Hepatocyte (in vitro differentiated cells): ENCODE measurements around the gene ISCU. TPM values are rescaled to one million over a fixed set of nuclear protein-coding genes. Genes with fewer than 3 reads are reported as not detected.

Experiments used
- DNase-seq: peaks from one replicate; pipeline ENCODE4 v3.0.0-alpha.2; 2016; ENCODE audit warnings: low spot score
- H2AFZ ChIP-seq: fragments of 200-600 bp; sonication (generic); 2 replicates; pipeline ENCODE4 v1.6.0; 2016; ENCODE audit warnings: antibody characterized with exemption, mild to moderate bottlenecking
- H3K27ac ChIP-seq: fragments of 200-600 bp; sonication (generic); 2 replicates; pipeline ENCODE4 v1.5.1; 2016; ENCODE audit warnings: mild to moderate bottlenecking
- H3K27me3 ChIP-seq: fragments of 200-600 bp; sonication (generic); 2 replicates; pipeline ENCODE4 v1.6.1; 2016
- H3K36me3 ChIP-seq: fragments of 200-600 bp; sonication (generic); replicated peaks from 2 replicates; pipeline ENCODE4 v1.5.1; 2016; ENCODE audit warnings: low read depth; ENCODE audit not compliant: insufficient read depth
- H3K4me1 ChIP-seq: fragments of 200-600 bp; sonication (generic); 2 replicates; pipeline ENCODE4 v1.5.1; 2016; ENCODE audit warnings: mild to moderate bottlenecking, moderate library complexity; ENCODE audit not compliant: insufficient read depth
- H3K4me2 ChIP-seq: fragments of 200-600 bp; sonication (generic); 2 replicates; pipeline ENCODE4 v1.6.0; 2016
- H3K4me3 ChIP-seq: fragments of 200-600 bp; sonication (generic); 2 replicates; pipeline ENCODE4 v1.5.1; 2016; ENCODE audit warnings: mild to moderate bottlenecking
- H3K79me2 ChIP-seq: fragments of 200-600 bp; sonication (generic); 2 replicates; pipeline ENCODE4 v1.6.0; 2017; ENCODE audit warnings: mild to moderate bottlenecking
- H3K9me2 ChIP-seq: fragments of 200-600 bp; sonication (generic); replicated peaks from 2 replicates; pipeline ENCODE4 v1.6.0; 2017; ENCODE audit warnings: mild to moderate bottlenecking; ENCODE audit not compliant: insufficient read depth
- H3K9me3 ChIP-seq: fragments of 200-600 bp; sonication (generic); 2 replicates; pipeline ENCODE4 v1.5.1; 2016; ENCODE audit warnings: low read depth, mild to moderate bottlenecking
- H4K20me1 ChIP-seq: fragments of 200-600 bp; sonication (generic); 2 replicates; pipeline ENCODE4 v1.6.0; 2016; ENCODE audit warnings: mild to moderate bottlenecking; ENCODE audit not compliant: insufficient read depth, poor library complexity, severe bottlenecking
- CTCF ChIP-seq: fragments of 200-600 bp; sonication (generic); IDR thresholded peaks from 2 replicates; pipeline ENCODE4 v1.5.1; 2016; ENCODE audit warnings: antibody characterized with exemption, mild to moderate bottlenecking; ENCODE audit not compliant: poor library complexity
- EZH2 ChIP-seq: fragments of 200-600 bp; sonication (generic); IDR thresholded peaks from 2 replicates; pipeline ENCODE4 v1.6.1; 2016; ENCODE audit warnings: antibody characterized with exemption, mild to moderate bottlenecking, borderline replicate concordance
- EZH2phosphoT487 ChIP-seq: fragments of 200-600 bp; sonication (generic); IDR thresholded peaks from one replicate; pipeline ENCODE4 v1.6.1; 2018; ENCODE audit warnings: antibody characterized with exemption, mild to moderate bottlenecking, low read depth, moderate library complexity; ENCODE audit not compliant: unreplicated experiment, severe bottlenecking
- WGBS: methylation state at CpG from one replicate; pipeline ENCODE4 v1.1.6; 2016; ENCODE audit warnings: low lambda C conversion rate; ENCODE audit errors: missing lambda C conversion rate; 5-methylcytosine and 5-hydroxymethylcytosine counted together
- polyA plus RNA-seq: library from polyadenylated mRNA; unstranded; fragments of >200 nt; fragmentation: Nextera tagmentation; extraction: Ambion mirVana; gene quantifications from 2 replicates; pipeline ENCODE4 v1.2.1, GENCODE V29; 2016
- total RNA-seq: library from RNA; depleted of rRNA; stranded (reverse); fragments of >200 nt; gene quantifications from 2 replicates; pipeline ENCODE4 v1.2.3, GENCODE V29; 2014

The ISCU gene
- total and polyA plus RNA-seq, 2 experiments from 2014 or later, result 116 to 149 TPM

- TF ChIP-seq EZH2phosphoT487, result no peak
- no peak for TF ChIP-seq EZH2
- TF ChIP-seq CTCF, result no peak
- DNase-seq, result no peak
- Histone ChIP-seq H2AFZ (no peak overlapping the region), H3K4me2 (no peak overlapping the region), H3K9me2 (no peaks in the 10 kb centered on the region), H3K4me1 (no peaks in the 10 kb centered on the region), H3K4me3 (no peak overlapping the region), H3K27ac (no peak overlapping the region), H3K79me2 (no peaks in the 10 kb centered on the region), H3K27me3 (no peaks in the 10 kb centered on the region), H3K36me3 (peaks cover 4% of the 10 kb centered on the region), H3K9me3 (no peaks in the 10 kb centered on the region), H4K20me1 (no peaks in the 10 kb centered on the region)
- 93% methylated on average over 6 of the region's 6 CpGs for WGBS
Measured at GRCh38 chr12:108527166-108527496, 35.3 kb upstream of the ISCU start.

DNA sequence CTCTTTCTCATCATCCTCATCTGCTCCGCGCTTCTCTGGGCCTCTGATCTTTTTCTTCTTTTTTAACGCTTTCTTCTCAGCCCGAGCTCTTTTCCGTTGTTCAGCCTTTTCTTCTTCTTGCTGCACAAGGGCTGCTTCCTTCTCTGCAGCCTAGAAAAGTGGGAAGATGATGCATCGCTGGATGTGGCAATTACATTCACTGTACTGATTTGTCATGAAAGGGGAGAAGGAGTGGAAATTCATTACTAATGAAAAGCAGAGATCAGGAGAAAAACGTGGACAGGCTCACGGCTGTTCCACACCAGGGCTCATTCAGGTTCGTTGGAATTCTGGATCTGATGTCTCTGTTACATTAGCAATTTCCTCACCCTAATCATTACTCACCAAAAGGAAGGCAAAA is 32.2 kb upstream of the ISCU start:
- TF ChIP-seq EZH2phosphoT487 (no peak), EZH2 (no peak), CTCF (no peak)
- Histone ChIP-seq H3K36me3 (no peaks in the 10 kb centered on the region), H3K4me1 (no peaks in the 10 kb centered on the region), H3K27ac (no peak overlapping the region), H4K20me1 (no peaks in the 10 kb centered on the region), H3K4me2 (no peak overlapping the region), H3K4me3 (no peak overlapping the region), H3K27me3 (no peaks in the 10 kb centered on the region), H3K79me2 (no peaks in the 10 kb centered on the region), H3K9me3 (no peaks in the 10 kb centered on the region), H2AFZ (no peak overlapping the region), H3K9me2 (no peaks in the 10 kb centered on the region)
- no peak for DNase-seq
- 96% methylated on average over 9 of the region's 9 CpGs for WGBS

DNA sequence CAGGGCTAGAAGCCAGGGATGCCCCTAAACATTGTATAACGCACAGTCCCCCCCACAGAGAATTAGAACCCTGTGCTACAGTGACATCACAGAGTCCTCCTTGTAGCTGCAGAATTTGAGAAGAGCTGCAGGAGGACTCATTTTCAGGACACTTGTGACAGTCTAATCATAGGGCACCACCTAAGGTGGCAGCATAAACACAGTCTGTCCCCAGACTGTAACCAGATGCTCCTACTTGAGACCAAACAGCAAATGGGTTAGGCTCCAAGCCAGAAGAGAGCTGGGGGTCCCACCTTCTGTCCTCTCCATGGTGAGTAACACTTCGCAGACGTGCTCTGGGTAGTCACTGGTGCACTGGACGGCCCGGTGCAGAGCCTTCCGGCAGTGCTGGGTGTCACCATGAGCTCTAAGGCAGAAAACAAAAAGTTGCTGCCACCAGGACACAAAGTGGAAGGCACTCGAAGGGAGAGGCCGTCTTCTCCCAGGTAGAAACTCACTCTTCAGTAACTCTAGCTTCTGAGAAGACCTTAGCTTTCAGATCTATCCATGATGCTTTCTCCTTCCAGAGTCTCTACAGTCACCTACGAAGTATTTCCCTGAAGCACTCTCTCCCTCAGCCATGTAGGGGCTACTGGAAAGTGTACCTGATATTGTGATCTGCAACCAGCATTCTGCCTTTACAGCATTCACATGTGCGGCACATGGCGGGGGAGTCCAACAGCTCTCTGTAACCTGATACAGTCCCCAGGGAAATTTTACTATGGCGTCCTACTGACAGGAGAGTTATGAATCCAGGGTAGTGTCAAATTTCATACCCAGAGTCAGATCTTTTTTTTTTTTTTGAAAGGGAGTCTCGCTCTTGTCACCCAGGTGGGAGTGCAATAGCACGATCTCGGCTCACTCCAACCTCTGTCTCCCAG is 30.2 kb upstream of the ISCU start:
- no peak overlapping the region for H3K27ac ChIP-seq
- no peaks in the 10 kb centered on the region for H3K9me3 ChIP-seq
- H3K36me3 ChIP-seq, result no peaks in the 10 kb centered on the region
- H3K4me2 ChIP-seq, result no peak overlapping the region
- no peak overlapping the region for H2AFZ ChIP-seq
- TF ChIP-seq EZH2phosphoT487 (no peak), CTCF (no peak), EZH2 (no peak)
- WGBS, result 90% methylated on average over 15 of the region's 15 CpGs
- H3K4me3 ChIP-seq, result no peak overlapping the region
- no peaks in the 10 kb centered on the region for H3K4me1 ChIP-seq
- H3K79me2 ChIP-seq, result peaks cover 2% of the 10 kb centered on the region
- no peaks in the 10 kb centered on the region for H4K20me1 ChIP-seq
- H3K27me3 ChIP-seq, result no peaks in the 10 kb centered on the region
- no peaks in the 10 kb centered on the region for H3K9me2 ChIP-seq
- no peak for DNase-seq
